ENCODE results near the gene ZNF208.
"Not testable (repeated sequence)": the region's sequence is repeated elsewhere in the genome, so short reads cannot be mapped to it uniquely, and the experiment has no call there.

DNA sequence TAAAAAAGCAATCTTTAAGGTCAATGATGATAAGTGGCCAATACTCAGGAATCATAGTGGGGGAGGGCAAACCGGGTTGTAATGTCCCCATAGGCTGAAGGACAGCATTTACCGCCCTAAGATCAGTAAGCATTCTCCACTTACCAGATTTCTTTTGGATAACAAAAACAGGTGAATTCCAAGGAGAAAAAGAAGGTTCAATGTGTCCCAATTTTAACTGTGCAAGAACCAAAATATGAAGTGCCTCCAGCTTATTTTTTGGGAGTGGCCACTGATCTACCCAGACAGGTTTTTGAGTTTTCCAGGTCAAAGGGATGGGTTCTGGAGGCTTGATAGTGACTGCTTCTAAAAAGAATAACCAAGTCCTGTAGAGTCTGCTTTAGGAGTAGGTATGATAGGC, 125.2 kb downstream of the ZNF208 start:
- TF ChIP-seq EZH2 (IDR thresholded peaks at IDR 0.05; ENCODE audit: borderline replicate concordance, low read length) = not testable (repeated sequence)
- TF ChIP-seq, protein P1, sequence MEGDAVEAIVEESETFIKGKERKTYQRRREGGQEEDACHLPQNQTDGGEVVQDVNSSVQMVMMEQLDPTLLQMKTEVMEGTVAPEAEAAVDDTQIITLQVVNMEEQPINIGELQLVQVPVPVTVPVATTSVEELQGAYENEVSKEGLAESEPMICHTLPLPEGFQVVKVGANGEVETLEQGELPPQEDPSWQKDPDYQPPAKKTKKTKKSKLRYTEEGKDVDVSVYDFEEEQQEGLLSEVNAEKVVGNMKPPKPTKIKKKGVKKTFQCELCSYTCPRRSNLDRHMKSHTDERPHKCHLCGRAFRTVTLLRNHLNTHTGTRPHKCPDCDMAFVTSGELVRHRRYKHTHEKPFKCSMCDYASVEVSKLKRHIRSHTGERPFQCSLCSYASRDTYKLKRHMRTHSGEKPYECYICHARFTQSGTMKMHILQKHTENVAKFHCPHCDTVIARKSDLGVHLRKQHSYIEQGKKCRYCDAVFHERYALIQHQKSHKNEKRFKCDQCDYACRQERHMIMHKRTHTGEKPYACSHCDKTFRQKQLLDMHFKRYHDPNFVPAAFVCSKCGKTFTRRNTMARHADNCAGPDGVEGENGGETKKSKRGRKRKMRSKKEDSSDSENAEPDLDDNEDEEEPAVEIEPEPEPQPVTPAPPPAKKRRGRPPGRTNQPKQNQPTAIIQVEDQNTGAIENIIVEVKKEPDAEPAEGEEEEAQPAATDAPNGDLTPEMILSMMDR (conservative IDR thresholded peaks at IDR 0.05 in 1 of 2, IDR thresholded peaks at IDR 0.05 in 1 of 2; ENCODE audit: extremely low read depth in 1 of 2, insufficient read depth in 1 of 2, low read depth in 1 of 2, low read length in 2 of 2) = not testable (repeated sequence)

Measured in mammary epithelial cell (primary cell).